Neutrophil (primary cell): ENCODE results near the gene AP3S2.

ENCODE experiments used
- H3K27ac ChIP-seq: fragments of 200-600 bp; sonication (generic); 2 replicates; pipeline ENCODE4 v1.5.1; 2016; ENCODE audit warnings: mild to moderate bottlenecking, moderate library complexity
- H3K27me3 ChIP-seq: fragments of 200-600 bp; sonication (generic); 2 replicates; pipeline ENCODE4 v1.6.0; 2016; ENCODE audit warnings: mild to moderate bottlenecking
- H3K36me3 ChIP-seq: fragments of 200-600 bp; sonication (generic); 2 replicates; pipeline ENCODE4 v1.5.1; 2017
- H3K4me1 ChIP-seq, 2 experiments: fragments of 200-600 bp in 1 of 2; sonication (generic) in 1 of 2; 1 replicate in 1 of 2; 2 replicates in 1 of 2; pipeline versions ENCODE4 v1.5.1 to v1.6.1; 2013 to 2016; ENCODE audit warnings: low read depth in 1 of 2, low read length in 1 of 2, mild to moderate bottlenecking in 1 of 2, moderate library complexity in 1 of 2; ENCODE audit not compliant: control insufficient read depth in 1 of 2, insufficient read depth in 1 of 2
- H3K4me3 ChIP-seq, 2 experiments: fragments of 200-600 bp in 1 of 2; sonication (generic) in 1 of 2; 1 replicate in 1 of 2; 2 replicates in 1 of 2; pipeline ENCODE4 v1.5.1; 2013 to 2016; ENCODE audit warnings: low read depth in 1 of 2, low read length in 1 of 2, mild to moderate bottlenecking in 1 of 2, moderate library complexity in 1 of 2
- H3K9me3 ChIP-seq: fragments of 200-600 bp; sonication (generic); 2 replicates; pipeline ENCODE4 v1.5.1; 2016
- CTCF ChIP-seq: fragments of 200-600 bp; sonication (generic); IDR thresholded peaks from 2 replicates; pipeline ENCODE4 v1.5.1; 2016; ENCODE audit warnings: antibody characterized with exemption

Gene AP3S2

GRCh38 chr15:89916660-89917059 lies 22.9 kb upstream of the AP3S2 start:
- Histone ChIP-seq H3K9me3 (no peaks in the 10 kb centered on the region), H3K4me3 (no peak overlapping the region), H3K36me3 (no peaks in the 10 kb centered on the region), H3K4me1 (peaks cover 16 to 24% of the 10 kb centered on the region in 2 experiments), H3K27ac (no peak overlapping the region), H3K27me3 (peaks cover 24% of the 10 kb centered on the region)
- TF ChIP-seq CTCF = no peak

- peak within 1 kb of the TSS; percentile 53 to 71 for H3K4me3 ChIP-seq
Observed at GRCh38 chr15:89912674-89913396, 19.0 kb upstream of the AP3S2 start, which contains the start of gene ARPIN. Gene ARPIN (minus strand): TSS chr15:89912952. CDS start chr15:89912835, 117 bp downstream.

GRCh38 chr15:89912145-89912673 lies 18.4 kb upstream of the AP3S2 start:
- no peak for TF ChIP-seq CTCF
- Histone ChIP-seq H3K27ac (peak overlapping the region; percentile 75), H3K36me3 (no peaks in the 10 kb centered on the region), H3K9me3 (no peaks in the 10 kb centered on the region), H3K4me1 (peaks cover 32 to 37% of the 10 kb centered on the region in 2 experiments), H3K4me3 (peak overlapping the region; percentile 22 to 71), H3K27me3 (peaks cover 24% of the 10 kb centered on the region)

More at GRCh38 chr15:89912674-89913396, 19.0 kb upstream of the AP3S2 start, which contains the start of gene ARPIN:
- Histone ChIP-seq H3K27me3 (peaks cover 24% of the 10 kb centered on the region), H3K36me3 (no peaks in the 10 kb centered on the region), H3K27ac (peak within 1 kb of the TSS; percentile 75), H3K9me3 (no peaks in the 10 kb centered on the region), H3K4me1 (peaks cover 32 to 37% of the 10 kb centered on the region in 2 experiments)
- no peak for TF ChIP-seq CTCF

GRCh38 chr15:89910891-89911626 lies 17.3 kb upstream of the AP3S2 start:
- no peaks in the 10 kb centered on the region for H3K9me3 ChIP-seq
- peaks cover 32 to 39% of the 10 kb centered on the region in 2 experiments for H3K4me1 ChIP-seq
- no peak for TF ChIP-seq CTCF
- peak overlapping the region; percentile 75 for H3K27ac ChIP-seq
- peak overlapping the region; percentile 16 to 71 for H3K4me3 ChIP-seq
- H3K27me3 ChIP-seq = peaks cover 24% of the 10 kb centered on the region
- H3K36me3 ChIP-seq = no peaks in the 10 kb centered on the region

- no peaks in the 10 kb centered on the region for H3K9me3 ChIP-seq
- H3K27ac ChIP-seq = no peak overlapping the region
- no peak overlapping the region for H3K4me3 ChIP-seq
- TF ChIP-seq CTCF = no peak
- peaks cover 46 to 53% of the 10 kb centered on the region in 2 experiments for H3K4me1 ChIP-seq
- H3K36me3 ChIP-seq = no peaks in the 10 kb centered on the region
- H3K27me3 ChIP-seq = peaks cover 24% of the 10 kb centered on the region
Observed at GRCh38 chr15:89909611-89910010, 15.8 kb upstream of the AP3S2 start.
